Tibial nerve (tissue), 4 donors: ENCODE results near the gene KCNRG.

Experiments used
- EP300 ChIP-seq, 2 donors: sonication (generic); formaldehyde crosslinking; IDR thresholded peaks; one replicate each; pipeline ENCODE4 v1.6.1; 2017; ENCODE audit warnings: antibody characterized with exemption in 2 of 2, mild to moderate bottlenecking in 1 of 2
- TF ChIP-seq, protein P1 (sequence below), 5 experiments: fragments of 200-600 bp in 3 of 5; fragments of 450-650 bp in 2 of 5; sonication (generic) in 3 of 5; IDR thresholded peaks; one replicate each; pipeline ENCODE4 v1.5.1; 2016 to 2019; ENCODE audit warnings: antibody characterized with exemption in 5 of 5, mild to moderate bottlenecking in 3 of 5, moderate library complexity in 2 of 5

DNA sequence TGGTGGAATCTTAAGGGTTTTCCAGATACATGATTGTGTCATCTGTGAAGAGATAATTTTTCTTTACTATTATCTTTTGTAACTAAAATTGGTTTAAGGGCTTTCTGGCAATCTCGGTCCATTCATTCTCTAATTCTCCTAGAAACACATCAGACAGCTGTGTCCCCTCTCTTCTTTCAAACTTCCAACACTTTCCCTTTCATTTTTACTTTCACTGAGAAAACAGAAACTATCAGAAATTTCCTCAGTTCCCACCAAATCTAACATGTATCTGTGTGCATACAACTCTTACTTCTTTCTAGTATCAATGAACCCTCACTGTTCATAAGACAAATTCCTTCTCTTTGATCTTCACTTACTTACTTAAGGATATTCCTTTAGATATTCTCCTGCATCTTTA, 40.2 kb downstream of the KCNRG start:
- no peak for TF ChIP-seq EP300 (IDR thresholded peaks at IDR 0.05)
- TF ChIP-seq, protein P1, sequence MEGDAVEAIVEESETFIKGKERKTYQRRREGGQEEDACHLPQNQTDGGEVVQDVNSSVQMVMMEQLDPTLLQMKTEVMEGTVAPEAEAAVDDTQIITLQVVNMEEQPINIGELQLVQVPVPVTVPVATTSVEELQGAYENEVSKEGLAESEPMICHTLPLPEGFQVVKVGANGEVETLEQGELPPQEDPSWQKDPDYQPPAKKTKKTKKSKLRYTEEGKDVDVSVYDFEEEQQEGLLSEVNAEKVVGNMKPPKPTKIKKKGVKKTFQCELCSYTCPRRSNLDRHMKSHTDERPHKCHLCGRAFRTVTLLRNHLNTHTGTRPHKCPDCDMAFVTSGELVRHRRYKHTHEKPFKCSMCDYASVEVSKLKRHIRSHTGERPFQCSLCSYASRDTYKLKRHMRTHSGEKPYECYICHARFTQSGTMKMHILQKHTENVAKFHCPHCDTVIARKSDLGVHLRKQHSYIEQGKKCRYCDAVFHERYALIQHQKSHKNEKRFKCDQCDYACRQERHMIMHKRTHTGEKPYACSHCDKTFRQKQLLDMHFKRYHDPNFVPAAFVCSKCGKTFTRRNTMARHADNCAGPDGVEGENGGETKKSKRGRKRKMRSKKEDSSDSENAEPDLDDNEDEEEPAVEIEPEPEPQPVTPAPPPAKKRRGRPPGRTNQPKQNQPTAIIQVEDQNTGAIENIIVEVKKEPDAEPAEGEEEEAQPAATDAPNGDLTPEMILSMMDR (IDR thresholded peaks at IDR 0.05) = no peak
